BLaER1 (cell line): ENCODE data around the gene CARHSP1.
"Not testable (repeated sequence)": the region's sequence is repeated elsewhere in the genome, so short reads cannot be mapped to it uniquely, and the experiment has no call there.

Experiments used
- H3K27ac ChIP-seq: shearing (Covaris generic); formaldehyde crosslinking; 2 replicates; pipeline ENCODE4 v1.8.1; 2022
- H3K27me3 ChIP-seq: shearing (Covaris generic); formaldehyde crosslinking; 2 replicates; pipeline ENCODE4 v1.8.1; 2022
- H3K36me3 ChIP-seq: shearing (Covaris generic); formaldehyde crosslinking; 2 replicates; pipeline ENCODE4 v1.8.1; 2022
- H3K4me1 ChIP-seq: shearing (Covaris generic); formaldehyde crosslinking; 2 replicates; pipeline ENCODE4 v1.8.1; 2022
- H3K4me2 ChIP-seq: shearing (Covaris generic); formaldehyde crosslinking; 2 replicates; pipeline ENCODE4 v1.8.1; 2022
- H3K4me3 ChIP-seq: shearing (Covaris generic); formaldehyde crosslinking; 2 replicates; pipeline ENCODE4 v1.8.1; 2022
- H3K9ac ChIP-seq: shearing (Covaris generic); formaldehyde crosslinking; 2 replicates; pipeline ENCODE4 v1.8.1; 2022
- H3K9me3 ChIP-seq: shearing (Covaris generic); formaldehyde crosslinking; 2 replicates; pipeline ENCODE4 v1.8.1; 2022
- H4K20me1 ChIP-seq: shearing (Covaris generic); formaldehyde crosslinking; 2 replicates; pipeline ENCODE4 v1.8.1; 2022
- Cebpa-rat ChIP-seq: shearing (Covaris generic); IDR thresholded peaks from 2 replicates; pipeline ENCODE4 v1.8.1; 2022

CARHSP1 gene

DNA sequence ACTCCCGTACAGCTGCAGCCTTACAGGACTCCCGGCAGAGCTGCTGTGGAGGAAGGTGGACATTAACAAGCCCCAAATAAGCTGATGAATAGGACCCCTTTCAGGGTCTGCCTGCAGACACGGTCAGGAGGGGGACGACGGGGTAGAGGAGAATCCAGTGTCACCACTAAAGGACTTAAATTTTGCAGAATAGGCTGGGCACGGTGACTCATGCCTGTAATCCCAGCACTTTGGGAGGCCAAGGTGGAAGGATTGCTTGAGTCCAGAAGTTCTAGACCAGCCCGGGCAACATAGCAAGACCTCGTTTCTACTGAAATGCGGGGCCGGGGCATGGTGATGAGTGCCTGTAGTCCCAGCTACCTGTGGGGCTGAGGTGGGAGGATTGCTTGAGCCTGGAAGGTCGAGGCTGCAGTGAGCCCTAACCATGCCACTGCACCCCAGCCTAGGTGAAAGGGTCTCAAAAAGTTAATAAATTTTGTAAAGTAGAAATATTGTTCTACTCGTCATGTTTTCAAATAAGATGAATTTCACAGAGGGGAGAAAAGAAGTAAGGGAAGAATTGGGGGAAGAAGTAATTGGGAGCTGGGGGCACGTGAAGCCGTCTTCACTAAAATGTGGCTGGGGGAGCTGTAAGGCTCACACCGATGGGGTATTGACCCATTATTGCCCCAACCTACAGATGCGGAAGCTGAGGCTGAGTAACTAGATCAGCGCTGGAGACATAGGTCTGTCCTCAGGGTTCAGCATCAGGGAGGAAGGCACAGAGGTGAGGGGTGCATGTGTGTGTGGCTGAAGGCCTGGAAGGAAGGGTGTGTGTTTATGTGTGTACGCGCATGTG lies 18.0 kb upstream of the CARHSP1 start:
- Histone ChIP-seq H4K20me1 (peaks cover 70% of the 10 kb centered on the region), H3K4me2 (peak overlapping the region; percentile 87)

DNA sequence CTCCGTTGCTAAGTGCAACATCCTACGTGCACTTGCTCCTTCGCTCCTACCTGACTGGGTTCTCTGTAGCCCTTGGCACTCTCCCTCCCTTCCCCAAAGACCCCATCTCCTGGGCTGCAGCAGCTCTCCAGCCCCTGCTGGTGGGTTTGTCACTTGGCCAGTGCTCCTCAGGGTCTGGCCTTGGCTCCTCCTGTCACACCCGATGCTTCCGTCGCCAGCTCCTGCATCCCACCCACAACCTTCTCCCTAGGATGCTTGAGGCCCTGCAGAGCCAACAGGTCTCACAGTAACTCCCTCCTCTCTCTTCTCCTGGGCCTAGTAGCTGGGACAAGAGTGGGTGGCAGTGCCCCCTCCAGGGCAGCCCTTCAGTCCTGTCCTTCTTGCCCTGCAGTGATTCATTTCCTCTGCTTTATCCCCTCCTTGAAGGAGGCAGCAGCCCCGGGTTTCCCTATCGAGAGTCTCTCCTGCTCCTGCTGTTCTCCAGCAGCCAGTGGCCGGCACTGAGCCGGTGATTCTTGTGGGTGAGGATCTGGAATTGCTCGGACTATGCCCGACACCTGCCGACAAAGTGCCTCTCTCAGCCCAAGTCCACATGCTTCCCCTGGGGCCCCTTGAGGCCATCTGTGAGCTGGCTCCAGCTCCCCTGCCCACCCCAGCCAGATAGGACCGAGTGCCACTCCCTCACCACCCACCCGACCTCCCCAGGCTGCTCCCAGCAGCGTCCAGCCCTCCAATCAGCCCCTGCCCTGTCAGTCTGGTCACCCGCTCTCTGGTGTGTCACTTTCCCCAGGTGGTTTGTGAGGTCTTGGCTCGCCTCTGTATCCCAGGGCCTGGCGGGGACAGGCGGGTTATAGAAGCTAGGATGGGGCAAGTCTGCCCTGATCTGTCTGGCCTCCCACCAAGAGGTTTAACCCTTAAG lies 17.1 kb upstream of the CARHSP1 start:
- peaks cover 36% of the 10 kb centered on the region for H3K36me3 ChIP-seq
- H3K4me3 ChIP-seq = no peak overlapping the region
- H3K9me3 ChIP-seq = no peaks in the 10 kb centered on the region
- H3K4me2 ChIP-seq = peak overlapping the region; percentile 74
- H4K20me1 ChIP-seq = peaks cover 61% of the 10 kb centered on the region
- peak overlapping the region; percentile 55; the same call in 1 of the 2 replicates for H3K9ac ChIP-seq
- peaks cover 80% of the 10 kb centered on the region for H3K4me1 ChIP-seq
- no peak overlapping the region for H3K27ac ChIP-seq
- 0 out of 2 replicates have a peak, but pooled peaks cover 3% of the 10 kb centered on the region for H3K27me3 ChIP-seq
- TF ChIP-seq Cebpa-rat = no peak

More for the DNA sequence above, 18.0 kb upstream of the CARHSP1 start:
- Histone ChIP-seq H3K9me3 (no peaks in the 10 kb centered on the region), H3K9ac (no peak overlapping the region), H3K4me1 (peaks cover 80% of the 10 kb centered on the region), H3K27ac (no peak overlapping the region), H3K4me3 (no peak overlapping the region), H3K36me3 (peaks cover 41% of the 10 kb centered on the region), H3K27me3 (0 out of 2 replicates have a peak, but pooled peaks cover 3% of the 10 kb centered on the region)
- TF ChIP-seq Cebpa-rat = no peak

DNA sequence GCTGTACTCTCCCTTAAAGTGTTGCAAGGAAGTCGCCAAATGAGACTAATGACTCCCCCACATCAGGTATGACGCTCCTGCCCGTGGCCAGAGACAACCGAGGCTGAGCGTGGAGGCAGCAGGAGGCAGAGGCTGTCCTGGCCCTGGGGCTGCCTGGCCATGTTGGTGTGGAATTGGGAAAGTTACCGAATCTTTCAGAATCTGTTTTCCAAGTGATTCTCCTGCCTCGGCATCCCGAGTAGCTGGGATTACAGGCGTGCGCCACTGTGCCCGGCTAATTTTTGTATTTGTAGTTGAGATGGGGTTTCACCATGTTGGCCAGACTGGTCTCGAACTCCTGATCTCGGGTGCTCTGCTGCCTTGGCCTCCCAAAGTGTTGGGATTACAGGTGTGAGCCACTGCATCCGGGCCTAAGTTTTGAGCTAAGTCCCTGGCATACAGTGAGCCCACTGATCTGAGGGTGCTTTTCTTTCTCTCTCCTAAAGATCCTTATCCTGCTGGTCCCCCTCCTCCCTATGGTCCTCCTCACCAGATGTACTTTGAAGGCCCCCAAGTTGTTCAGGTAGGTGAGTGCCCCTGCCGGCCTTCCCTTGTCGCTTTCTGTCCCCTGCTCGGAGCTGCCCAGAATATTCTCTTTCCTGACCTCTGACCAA lies 14.0 kb upstream of the CARHSP1 start:
- Histone ChIP-seq H4K20me1 (peaks cover 30% of the 10 kb centered on the region), H3K36me3 (peaks cover 8% of the 10 kb centered on the region; the same call in 1 of the 2 replicates), H3K4me2 (no peak overlapping the region), H3K27ac (no peak overlapping the region), H3K4me3 (no peak overlapping the region), H3K9me3 (no peaks in the 10 kb centered on the region), H3K4me1 (peaks cover 74% of the 10 kb centered on the region), H3K27me3 (0 out of 2 replicates have a peak, but pooled peaks cover 3% of the 10 kb centered on the region), H3K9ac (no peak overlapping the region)
- TF ChIP-seq Cebpa-rat = no peak

DNA sequence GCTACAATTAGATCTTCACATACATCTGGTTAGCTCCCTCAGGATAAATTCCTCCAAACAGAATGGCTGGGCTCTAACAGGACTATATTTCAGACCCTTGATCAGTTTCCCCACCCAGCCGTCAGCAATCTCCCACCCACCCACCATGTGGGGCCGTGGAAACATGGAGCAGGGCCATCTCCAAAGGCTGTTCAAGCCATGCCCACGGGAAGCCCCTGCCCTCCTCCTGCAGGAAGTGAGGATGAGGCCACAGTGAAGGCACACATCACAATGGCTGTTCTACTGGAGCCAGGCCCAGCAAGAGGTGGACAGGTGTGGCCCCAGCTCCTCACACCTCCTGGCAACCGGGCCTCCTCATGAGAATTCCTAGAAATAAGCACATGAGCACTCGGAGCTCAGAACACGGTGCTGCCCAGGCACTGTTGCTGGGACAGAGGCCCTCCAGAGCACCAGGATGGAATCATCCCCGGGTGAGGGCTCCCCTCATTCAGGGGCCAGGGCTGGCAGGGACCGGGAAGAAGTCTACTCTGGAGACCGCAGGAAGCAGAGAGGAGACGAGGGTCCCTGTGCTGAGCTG lies 13.3 kb upstream of the CARHSP1 start, which contains the start of gene LITAFD:
LITAFD (plus strand) TSS at position 311 of the 577 bp plus-strand sequence. CDS start 2,005 bp downstream, outside the sequence.
- H3K4me1 ChIP-seq = peaks cover 69% of the 10 kb centered on the region
- H3K36me3 ChIP-seq = peaks cover under 1% of the 10 kb centered on the region; the same call in 1 of the 2 replicates
- H3K9me3 ChIP-seq = no peaks in the 10 kb centered on the region
- TF ChIP-seq Cebpa-rat = no peak
- H3K9ac ChIP-seq = no peak within 1 kb of the TSS
- no peak within 1 kb of the TSS for H3K27ac ChIP-seq
- H4K20me1 ChIP-seq = peaks cover 23% of the 10 kb centered on the region
- H3K4me2 ChIP-seq = 0 out of 2 replicates have a peak within 1 kb of the TSS, but pooled peaks have one; percentile 4
- H3K4me3 ChIP-seq = no peak within 1 kb of the TSS
- 0 out of 2 replicates have a peak, but pooled peaks cover 3% of the 10 kb centered on the region for H3K27me3 ChIP-seq

GRCh38 chr16:8880839-8881510 lies 12.2 kb upstream of the CARHSP1 start:
- Histone ChIP-seq H3K4me2 (no peak overlapping the region), H3K36me3 (no peaks in the 10 kb centered on the region), H3K9ac (no peak overlapping the region), H3K27me3 (no peaks in the 10 kb centered on the region), H3K4me3 (no peak overlapping the region), H3K4me1 (peaks cover 57% of the 10 kb centered on the region), H3K27ac (no peak overlapping the region), H4K20me1 (peaks cover 11% of the 10 kb centered on the region), H3K9me3 (no peaks in the 10 kb centered on the region)
- TF ChIP-seq Cebpa-rat = no peak

DNA sequence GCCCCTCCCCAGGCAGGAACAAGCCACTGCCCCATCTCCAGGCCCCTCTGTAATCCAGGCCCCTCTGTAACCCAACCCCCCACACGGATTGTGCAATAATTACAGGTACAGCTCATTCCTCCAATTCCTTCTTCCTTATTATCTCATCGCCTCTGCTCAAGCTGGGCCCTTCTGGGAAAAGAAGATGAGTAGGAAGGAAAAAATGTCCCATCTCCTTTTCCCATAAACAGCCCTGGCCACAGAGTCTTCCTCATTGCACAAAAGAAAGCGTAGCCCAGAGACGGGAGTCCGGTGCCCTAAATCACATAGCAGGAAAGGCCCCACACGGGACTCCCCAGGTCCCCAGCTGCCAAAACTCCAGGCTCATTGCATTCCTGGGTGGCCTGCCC lies 9.7 kb upstream of the CARHSP1 start:
- peak; percentile 78 for TF ChIP-seq Cebpa-rat
- no peak overlapping the region for H3K9ac ChIP-seq
- no peaks in the 10 kb centered on the region for H3K36me3 ChIP-seq
- H3K4me2 ChIP-seq = peak overlapping the region; percentile 1; the same call in 1 of the 2 replicates
- peaks cover 57% of the 10 kb centered on the region for H3K4me1 ChIP-seq
- H3K4me3 ChIP-seq = no peak overlapping the region
- H3K27me3 ChIP-seq = no peaks in the 10 kb centered on the region
- H3K27ac ChIP-seq = peak overlapping the region; percentile 35; the same call in 1 of the 2 replicates
- no peaks in the 10 kb centered on the region for H3K9me3 ChIP-seq
- no peaks in the 10 kb centered on the region for H4K20me1 ChIP-seq

DNA sequence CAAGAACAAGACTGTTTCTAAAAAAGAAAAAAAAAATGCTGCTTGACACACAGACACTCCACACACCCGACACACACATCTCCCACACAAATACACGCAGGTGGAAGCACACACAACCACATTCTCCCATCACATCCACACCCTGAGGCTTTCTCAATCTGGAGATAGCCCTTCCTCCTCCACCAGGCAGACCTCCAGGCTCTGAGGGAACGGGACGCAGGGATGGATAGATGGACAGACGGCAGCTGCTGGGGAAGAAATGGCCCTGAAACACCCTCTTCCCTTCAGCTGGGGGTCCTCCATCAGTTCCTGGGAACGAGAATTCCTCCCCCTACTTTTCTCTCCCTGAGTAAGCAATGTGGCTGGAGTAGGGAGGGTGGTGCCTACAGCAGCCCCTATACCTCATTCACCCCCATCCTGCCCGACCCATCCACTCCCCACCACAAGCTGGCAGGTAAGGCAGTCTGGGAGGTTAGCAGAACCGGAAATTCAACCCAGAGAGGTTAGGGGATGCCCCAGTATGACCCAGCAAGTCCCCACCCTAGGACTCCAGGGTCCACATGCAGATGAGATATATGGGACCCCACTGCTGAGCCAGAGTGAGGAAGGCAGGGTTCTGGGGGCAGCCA lies 9.2 kb upstream of the CARHSP1 start:
- Histone ChIP-seq H3K4me2 (peak overlapping the region; percentile 1; the same call in 1 of the 2 replicates), H3K27ac (peak overlapping the region; percentile 35; the same call in 1 of the 2 replicates), H3K9ac (no peak overlapping the region), H3K36me3 (no peaks in the 10 kb centered on the region), H4K20me1 (no peaks in the 10 kb centered on the region), H3K9me3 (no peaks in the 10 kb centered on the region), H3K4me1 (peaks cover 62% of the 10 kb centered on the region), H3K4me3 (no peak overlapping the region), H3K27me3 (no peaks in the 10 kb centered on the region)
- no peak for TF ChIP-seq Cebpa-rat

- not testable (repeated sequence) for H3K27ac ChIP-seq, H3K4me2 ChIP-seq, H3K36me3 ChIP-seq
These were observed 6.5 kb upstream of the CARHSP1 start for GRCh38 chr16:8875317-8875716.

More at GRCh38 chr16:8875317-8875716, 6.5 kb upstream of the CARHSP1 start:
- not testable (repeated sequence) for H3K9me3 ChIP-seq, H3K4me3 ChIP-seq, H4K20me1 ChIP-seq, H3K27me3 ChIP-seq, H3K9ac ChIP-seq
- H3K4me1 ChIP-seq = peaks cover 67% of the 10 kb centered on the region
